Bronchial epithelial cell (primary cell): ENCODE results near the gene IRF9. TPM values are rescaled to one million over a fixed set of nuclear protein-coding genes. Genes with fewer than 3 reads are reported as not detected.

Experiments
- DNase-seq: peaks from one replicate; pipeline ENCODE4 v3.0.0-alpha.2; 2010; ENCODE audit warnings: low read depth
- FAIRE-seq: peaks from 2 replicates; lab custom pipeline; 2011; peaks lifted over from hg19 to GRCh38; lab: Jason Lieb, UNC
- H3K27me3 ChIP-seq: 2 replicates; pipeline ENCODE4 v1.5.1; 2011; ENCODE audit warnings: low read length; ENCODE audit not compliant: control insufficient read depth, insufficient read depth
- H3K36me3 ChIP-seq: 2 replicates; pipeline ENCODE4 v1.5.1; 2011; ENCODE audit warnings: low read length; ENCODE audit not compliant: control insufficient read depth, insufficient read depth
- H3K4me3 ChIP-seq: 2 replicates; pipeline ENCODE4 v1.5.1; 2011; ENCODE audit warnings: mild to moderate bottlenecking, low read depth, low read length, control low read depth
- total RNA-seq: library from RNA; depleted of rRNA; stranded (reverse); fragments of >200 nt; gene quantifications from 2 replicates; pipeline ENCODE4 v1.2.1, GENCODE V29; 2014
- TF ChIP-seq, protein P1 (sequence below): IDR thresholded peaks from 2 replicates; pipeline ENCODE4 v1.5.1; 2011; ENCODE audit warnings: mild to moderate bottlenecking, moderate library complexity, low read length, control low read depth, inconsistent platforms; ENCODE audit not compliant: insufficient read depth, severe bottlenecking

Gene IRF9
- total RNA-seq, 1 donor from 2014 or later, result 19.2 TPM

- Histone ChIP-seq H3K36me3 (peaks cover 11% of the 10 kb centered on the region), H3K27me3 (no peaks in the 10 kb centered on the region), H3K4me3 (no peak overlapping the region)
- no peak for FAIRE-seq
- TF ChIP-seq, protein P1, sequence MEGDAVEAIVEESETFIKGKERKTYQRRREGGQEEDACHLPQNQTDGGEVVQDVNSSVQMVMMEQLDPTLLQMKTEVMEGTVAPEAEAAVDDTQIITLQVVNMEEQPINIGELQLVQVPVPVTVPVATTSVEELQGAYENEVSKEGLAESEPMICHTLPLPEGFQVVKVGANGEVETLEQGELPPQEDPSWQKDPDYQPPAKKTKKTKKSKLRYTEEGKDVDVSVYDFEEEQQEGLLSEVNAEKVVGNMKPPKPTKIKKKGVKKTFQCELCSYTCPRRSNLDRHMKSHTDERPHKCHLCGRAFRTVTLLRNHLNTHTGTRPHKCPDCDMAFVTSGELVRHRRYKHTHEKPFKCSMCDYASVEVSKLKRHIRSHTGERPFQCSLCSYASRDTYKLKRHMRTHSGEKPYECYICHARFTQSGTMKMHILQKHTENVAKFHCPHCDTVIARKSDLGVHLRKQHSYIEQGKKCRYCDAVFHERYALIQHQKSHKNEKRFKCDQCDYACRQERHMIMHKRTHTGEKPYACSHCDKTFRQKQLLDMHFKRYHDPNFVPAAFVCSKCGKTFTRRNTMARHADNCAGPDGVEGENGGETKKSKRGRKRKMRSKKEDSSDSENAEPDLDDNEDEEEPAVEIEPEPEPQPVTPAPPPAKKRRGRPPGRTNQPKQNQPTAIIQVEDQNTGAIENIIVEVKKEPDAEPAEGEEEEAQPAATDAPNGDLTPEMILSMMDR, result no peak
- no peak for DNase-seq
Observed at GRCh38 chr14:24138396-24139271, 22.4 kb upstream of the IRF9 start.

DNA sequence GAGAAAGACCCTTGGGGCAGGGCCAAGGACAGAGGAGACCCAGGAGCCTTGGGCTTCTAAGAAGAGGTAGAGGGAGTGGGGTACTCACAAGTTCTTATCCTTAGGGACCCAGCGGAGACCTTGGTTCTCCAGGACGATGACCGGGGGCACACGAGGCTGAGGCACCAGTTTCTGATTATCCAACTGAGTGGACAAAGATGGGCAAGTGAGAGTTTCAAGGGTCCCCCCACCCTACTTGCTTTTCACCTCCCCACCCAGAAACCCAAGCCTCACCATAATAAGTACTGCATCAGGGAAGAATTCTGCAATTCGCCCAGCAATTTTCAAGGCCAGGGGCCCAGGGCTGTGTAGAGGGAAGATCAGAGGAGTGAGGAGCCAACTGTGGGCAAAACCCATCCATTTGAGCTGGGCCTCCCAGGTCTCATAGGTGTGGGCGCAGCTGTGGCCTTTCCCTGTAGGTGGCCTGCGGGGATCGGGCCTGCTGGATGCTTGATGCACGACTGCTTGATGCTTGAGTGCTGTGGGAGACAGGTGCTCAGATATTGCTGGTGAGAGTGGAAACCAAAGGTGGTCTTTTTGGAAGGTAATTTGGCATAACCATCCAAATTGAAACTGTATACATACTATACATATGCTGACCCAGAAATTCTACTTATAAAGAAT lies 21.7 kb upstream of the IRF9 start:
- H3K36me3 ChIP-seq, result peaks cover 15% of the 10 kb centered on the region
- FAIRE-seq (no peak), DNase-seq (no peak)
- TF ChIP-seq, protein P1, result no peak
- no peak overlapping the region for H3K4me3 ChIP-seq
- no peaks in the 10 kb centered on the region for H3K27me3 ChIP-seq

DNA sequence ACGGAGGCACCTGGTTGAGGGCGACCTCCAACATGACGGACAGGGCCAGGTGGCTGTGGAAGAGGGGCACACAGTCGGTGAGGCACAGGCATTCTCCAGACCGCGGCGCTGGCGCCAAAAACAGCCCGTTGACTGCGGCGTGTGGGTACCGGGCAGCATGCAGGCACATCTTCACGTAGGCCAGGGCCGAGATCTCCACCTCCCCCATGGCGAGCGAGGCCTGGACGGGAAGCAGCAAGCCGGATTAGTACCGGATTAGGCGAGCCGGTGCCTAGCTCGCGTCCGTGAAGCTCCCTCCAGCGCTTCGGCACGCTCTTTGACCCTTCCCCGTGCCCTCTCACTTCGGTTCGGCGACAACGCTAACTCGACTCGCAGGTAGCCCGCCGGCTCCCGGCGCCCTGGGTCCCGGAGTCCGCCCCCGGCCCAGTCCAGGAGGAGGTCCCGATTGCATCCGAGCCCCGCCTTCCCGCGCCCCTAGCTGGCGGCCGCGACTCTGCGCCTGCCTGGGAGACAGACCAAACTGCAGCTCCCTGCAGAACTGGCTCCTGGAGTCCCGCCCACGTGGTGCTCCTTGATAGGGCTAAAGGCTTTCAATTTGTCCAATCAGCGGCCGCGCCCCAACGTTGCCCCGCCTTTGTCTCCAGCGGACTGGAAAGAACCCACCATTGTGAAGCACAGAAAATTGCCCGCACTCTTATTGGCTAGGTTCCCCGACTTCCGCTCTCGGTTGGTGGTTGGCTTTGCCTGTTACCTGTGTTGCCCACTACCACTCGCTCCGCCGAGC lies 19.8 kb upstream of the IRF9 start, which contains the start of gene EMC9:
TSS of gene EMC9 (minus strand) at position 495 of the 784 bp plus-strand sequence. CDS start at position 208, 287 bp downstream.
- FAIRE-seq (no peak), DNase-seq (peak; percentile 98)
- Histone ChIP-seq H3K4me3 (peak within 1 kb of the TSS; percentile 62), H3K27me3 (no peaks in the 10 kb centered on the region), H3K36me3 (peaks cover 15% of the 10 kb centered on the region)
- TF ChIP-seq, protein P1, result peak; percentile 51

DNA sequence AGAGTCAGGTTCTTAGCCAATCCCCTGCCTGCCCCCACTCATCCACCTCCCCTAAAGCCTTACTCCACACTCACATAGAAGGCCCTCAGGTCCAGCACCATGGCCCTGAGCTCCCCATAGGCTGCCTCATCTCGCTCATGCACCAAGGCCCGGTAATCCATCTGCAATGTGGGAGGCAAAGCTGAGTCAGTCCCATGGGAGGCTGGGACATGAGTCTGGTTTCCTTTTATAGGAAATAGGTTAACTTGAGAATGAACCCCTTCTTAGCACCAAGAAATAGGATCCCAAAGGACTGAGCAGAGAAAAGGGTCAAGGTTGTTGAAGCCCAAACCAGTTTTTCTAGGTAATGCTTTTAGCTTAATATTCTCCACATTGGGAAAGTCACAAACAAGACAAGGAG lies 17.6 kb upstream of the IRF9 start:
- FAIRE-seq (no peak), DNase-seq (no peak)
- Histone ChIP-seq H3K4me3 (no peak overlapping the region), H3K27me3 (no peaks in the 10 kb centered on the region), H3K36me3 (peaks cover 9% of the 10 kb centered on the region)
- TF ChIP-seq, protein P1, result no peak

GRCh38 chr14:24144451-24144850 lies 16.6 kb upstream of the IRF9 start:
- H3K36me3 ChIP-seq, result peaks cover 12% of the 10 kb centered on the region
- FAIRE-seq, result no peak
- H3K27me3 ChIP-seq, result no peaks in the 10 kb centered on the region
- DNase-seq, result no peak
- TF ChIP-seq, protein P1, result no peak
- H3K4me3 ChIP-seq, result no peak overlapping the region
